IMR-90 (cell line): ENCODE results near the gene HNMT. TPM values are rescaled to one million over a fixed set of nuclear protein-coding genes. Genes with fewer than 3 reads are reported as not detected.

Source experiments
- ATAC-seq: fragments of 200-7000 bp; cut with Tn5 transposase; 2 replicates; pipeline ENCODE4 v1.9.1; 2020; ENCODE audit warnings: low read depth, mild to moderate bottlenecking, moderate library complexity
- BruUV-seq: library from RNA; stranded (reverse); fragments of 400-500 nt; replicated peaks from 2 replicates; lab custom pipeline; 2021; lab: Mats Ljungman, UMichigan
- CTCF ChIA-PET: fragments of 300-600 bp; formaldehyde crosslinking; extraction: SDS; loops from one replicate; lab custom pipeline; 2021; ENCODE audit warnings: antibody characterized with exemption; lab: Yijun Ruan, JAX
- POLR2A ChIA-PET: fragments of 300-600 bp; sonication (Branson Sonifier 250); formaldehyde crosslinking; loops from one replicate; lab custom pipeline; 2022; ENCODE audit warnings: antibody characterized with exemption; ENCODE audit not compliant: unreplicated experiment; lab: Charles Lee
- DNase-seq: peaks from one replicate; pipeline ENCODE4 v3.0.0; 2013
- H2AFZ ChIP-seq: replicated peaks from 2 replicates; pipeline ENCODE3; 2013; ENCODE audit warnings: low read length, mild to moderate bottlenecking; ENCODE audit not compliant: poor library complexity
- H2AK5ac ChIP-seq: 2 replicates; pipeline ENCODE4 v1.6.1; 2013; ENCODE audit warnings: low read depth, low read length, inconsistent platforms
- H2AK9ac ChIP-seq: replicated peaks from 2 replicates; pipeline ENCODE3; 2013; ENCODE audit warnings: mild to moderate bottlenecking, low read depth, low read length, moderate library complexity; ENCODE audit not compliant: poor library complexity
- H2BK120ac ChIP-seq: 2 replicates; pipeline ENCODE4 v1.6.1; 2013; ENCODE audit warnings: low read depth, low read length, inconsistent platforms
- H2BK15ac ChIP-seq: 3 replicates; pipeline ENCODE4 v1.6.1; 2013; ENCODE audit warnings: low read depth, low read length, inconsistent platforms
- H2BK20ac ChIP-seq: 2 replicates; pipeline ENCODE4 v1.6.1; 2013; ENCODE audit warnings: low read depth, mild to moderate bottlenecking, inconsistent platforms, low read length, moderate library complexity
- H2BK5ac ChIP-seq: 2 replicates; pipeline ENCODE4 v1.6.1; 2013; ENCODE audit warnings: mild to moderate bottlenecking, low read depth, low read length, inconsistent platforms; ENCODE audit not compliant: poor library complexity, severe bottlenecking
- H3K14ac ChIP-seq: replicated peaks from 2 replicates; pipeline ENCODE4 v1.6.1; 2013; ENCODE audit warnings: low read depth, low read length, inconsistent platforms
- H3K18ac ChIP-seq: 2 replicates; pipeline ENCODE4 v1.6.1; 2013; ENCODE audit warnings: low read depth, low read length, control low read depth
- H3K23ac ChIP-seq: 2 replicates; pipeline ENCODE4 v1.6.1; 2013; ENCODE audit warnings: low read depth, low read length, inconsistent platforms
- H3K27ac ChIP-seq: 2 replicates; pipeline ENCODE4 v1.5.1; 2013; ENCODE audit warnings: mild to moderate bottlenecking, control low read depth, low read length; ENCODE audit not compliant: insufficient read depth
- H3K27me3 ChIP-seq: 2 replicates; pipeline ENCODE4 v1.6.1; 2013; ENCODE audit warnings: low read length; ENCODE audit not compliant: control insufficient read depth, insufficient read depth
- H3K36me3 ChIP-seq: 2 replicates; pipeline ENCODE4 v1.6.1; 2013; ENCODE audit warnings: low read length, mixed read lengths; ENCODE audit not compliant: control insufficient read depth, insufficient read depth
- H3K4ac ChIP-seq: 2 replicates; pipeline ENCODE4 v1.6.1; 2013; ENCODE audit warnings: low read depth, low read length, inconsistent platforms
- H3K4me1 ChIP-seq: 2 replicates; pipeline ENCODE4 v1.6.1; 2013; ENCODE audit warnings: low read length, mixed read lengths; ENCODE audit not compliant: control insufficient read depth, insufficient read depth
- H3K4me2 ChIP-seq: 2 replicates; pipeline ENCODE4 v1.6.1; 2013; ENCODE audit warnings: low read depth, mild to moderate bottlenecking, control low read depth, low read length, moderate library complexity
- H3K4me3 ChIP-seq: 2 replicates; pipeline ENCODE4 v1.5.1; 2013; ENCODE audit warnings: low read depth, mild to moderate bottlenecking, control low read depth, low read length, moderate library complexity; ENCODE audit not compliant: insufficient read depth
- H3K56ac ChIP-seq: 2 replicates; pipeline ENCODE4 v1.6.1; 2013; ENCODE audit warnings: low read length, inconsistent platforms; ENCODE audit not compliant: insufficient read depth; ENCODE audit errors: extremely low read depth
- H3K79me1 ChIP-seq, 2 experiments: 2 replicates each; pipeline ENCODE4 v1.6.1; 2013; ENCODE audit warnings: low read length in 2 of 2, inconsistent platforms in 1 of 2, low read depth in 1 of 2
- H3K9ac ChIP-seq: 2 replicates; pipeline ENCODE4 v1.6.1; 2013; ENCODE audit warnings: low read depth, low read length, control low read depth
- H3K9me1 ChIP-seq: 2 replicates; pipeline ENCODE4 v1.6.1; 2013; ENCODE audit warnings: low read length, inconsistent platforms; ENCODE audit not compliant: insufficient read depth
- H3K9me3 ChIP-seq: 2 replicates; pipeline ENCODE4 v1.6.1; 2013; ENCODE audit warnings: low read length; ENCODE audit not compliant: control insufficient read depth, insufficient read depth
- H4K20me1 ChIP-seq: 2 replicates; pipeline ENCODE4 v1.6.1; 2013; ENCODE audit warnings: low read length, inconsistent platforms; ENCODE audit not compliant: insufficient read depth
- H4K5ac ChIP-seq: 2 replicates; pipeline ENCODE4 v1.6.1; 2013; ENCODE audit warnings: mild to moderate bottlenecking, low read depth, low read length, control low read depth
- H4K8ac ChIP-seq, 2 experiments: 2 replicates each; pipeline ENCODE4 v1.6.1; 2013; ENCODE audit warnings: low read depth in 2 of 2, low read length in 2 of 2, control low read depth in 1 of 2, inconsistent platforms in 1 of 2
- H4K91ac ChIP-seq: 2 replicates; pipeline ENCODE4 v1.6.1; 2013; ENCODE audit warnings: low read depth, low read length, inconsistent platforms; ENCODE audit not compliant: insufficient read depth
- BHLHE40 ChIP-seq: fragments of 150-350 bp; IDR thresholded peaks from 2 replicates; pipeline ENCODE4 v1.6.1; 2016; ENCODE audit warnings: mild to moderate bottlenecking, low read depth, low read length
- CEBPB ChIP-seq: IDR thresholded peaks from 2 replicates; pipeline ENCODE4 v1.6.1; 2012; ENCODE audit warnings: low read depth, low read length, improper control_type of control experiment
- CHD1 ChIP-seq: IDR thresholded peaks from 2 replicates; pipeline ENCODE4 v1.6.1; 2012; ENCODE audit warnings: low read depth, low read length, improper control_type of control experiment
- CTCF ChIP-seq: conservative IDR thresholded peaks from 2 replicates; pipeline ENCODE4 v1.5.1; 2012; ENCODE audit warnings: mild to moderate bottlenecking, low read depth, low read length, improper control_type of control experiment
- ELK1 ChIP-seq: fragments of 150-350 bp; IDR thresholded peaks from 2 replicates; pipeline ENCODE4 v1.6.1; 2016; ENCODE audit warnings: low read depth, mild to moderate bottlenecking, low read length, moderate library complexity, borderline replicate concordance
- FOS ChIP-seq: fragments of 150-350 bp; IDR thresholded peaks from 2 replicates; pipeline ENCODE4 v1.6.1; 2016; ENCODE audit warnings: low read depth, low read length
- MAFK ChIP-seq: IDR thresholded peaks from 2 replicates; pipeline ENCODE4 v1.6.1; 2012; ENCODE audit warnings: low read depth, low read length, improper control_type of control experiment
- MAZ ChIP-seq: IDR thresholded peaks from 2 replicates; pipeline ENCODE4 v1.6.1; 2012; ENCODE audit warnings: low read depth, mild to moderate bottlenecking, low read length, improper control_type of control experiment, moderate library complexity, borderline replicate concordance
- MXI1 ChIP-seq: IDR thresholded peaks from 2 replicates; pipeline ENCODE4 v1.6.1; 2012; ENCODE audit warnings: low read depth, mild to moderate bottlenecking, low read length, moderate library complexity, borderline replicate concordance
- NFE2L2 ChIP-seq: fragments of 150-350 bp; IDR thresholded peaks from 2 replicates; pipeline ENCODE4 v1.6.1; 2016; ENCODE audit warnings: low read depth, mild to moderate bottlenecking, low read length
- POLR2A ChIP-seq: IDR thresholded peaks from 2 replicates; pipeline ENCODE4 v1.6.1; 2012; ENCODE audit warnings: mild to moderate bottlenecking, low read depth, low read length
- RCOR1 ChIP-seq: IDR thresholded peaks from 2 replicates; pipeline ENCODE4 v1.6.1; 2012; ENCODE audit warnings: mild to moderate bottlenecking, low read length, improper control_type of control experiment; ENCODE audit not compliant: insufficient replicate concordance
- RFX5 ChIP-seq: IDR thresholded peaks from 2 replicates; pipeline ENCODE4 v1.8.0; 2012; ENCODE audit warnings: low read depth, mild to moderate bottlenecking, low read length, moderate library complexity
- SMC3 ChIP-seq: fragments of 150-350 bp; IDR thresholded peaks from 2 replicates; pipeline ENCODE4 v1.6.1; 2016; ENCODE audit warnings: low read depth, mild to moderate bottlenecking, antibody characterized with exemption, low read length, moderate library complexity
- USF2 ChIP-seq: fragments of 150-350 bp; IDR thresholded peaks from 2 replicates; pipeline ENCODE4 v1.6.1; 2017; ENCODE audit warnings: mild to moderate bottlenecking, antibody characterized with exemption, low read length, low read depth
- WGBS, 2 experiments: methylation state at CpG; one replicate each; pipeline versions ENCODE4 v1.1.5 to v1.1.7; 2013; ENCODE audit warnings: missing lambda C conversion rate in 2 of 2; ENCODE audit not compliant: insufficient read length in 1 of 2; ENCODE audit errors: extremely low coverage in 2 of 2; 5-methylcytosine and 5-hydroxymethylcytosine counted together
- dilution Hi-C: fragments of 300-500 bp; cut with HindIII; formaldehyde crosslinking; loops from one replicate; pipeline ENCODE4 v1.14.3; 2018; ENCODE audit warnings: low sequenced_read_pairs; ENCODE audit not compliant: unreplicated experiment
- in situ Hi-C: fragments of 300-500 bp; cut with MboI; formaldehyde crosslinking; loops from 3 replicates; pipeline ENCODE4 v1.14.3; 2019; ENCODE audit warnings: low sequenced_read_pairs, inconsistent platforms, mixed read lengths
- intact Hi-C: fragments of 100-400 bp; cut with micrococcal nuclease; formaldehyde crosslinking; loops from 2 replicates; pipeline ENCODE4 v1.10.0; 2022
- polyA plus RNA-seq, 3 experiments: library from polyadenylated mRNA; depleted of rRNA; stranded (reverse); fragments of >200 nt; gene quantifications; 2 replicates each; pipeline ENCODE4 v1.2.3, GENCODE V29; 2012; ENCODE audit warnings: low replicate concordance in 1 of 3
- total RNA-seq: library from RNA; depleted of rRNA; stranded (reverse); fragments of >200 nt; gene quantifications from 2 replicates; pipeline ENCODE4 v1.2.3, GENCODE V29; 2012

HNMT gene
- total and polyA plus RNA-seq, 2 of the 4 experiments (the other 2 are of a cell fraction): 6.4 to 14.2 TPM

- Histone ChIP-seq H3K9me3 (no peaks in the 10 kb centered on the region), H3K4me1 (no peaks in the 10 kb centered on the region), H2BK15ac (no peak overlapping the region), H3K79me1 (no peaks in the 10 kb centered on the region), H2BK20ac (no peak overlapping the region), H3K36me3 (0 out of 2 replicates have a peak, but pooled peaks cover 1% of the 10 kb centered on the region), H2BK5ac (no peak overlapping the region), H3K23ac (no peak overlapping the region), H3K56ac (no peak overlapping the region), H3K9me1 (no peaks in the 10 kb centered on the region), H3K4ac (no peak overlapping the region), H3K4me3 (no peak overlapping the region), H2AFZ (no peak overlapping the region), H4K5ac (no peak overlapping the region), H3K18ac (no peak overlapping the region), H2AK9ac (no peak overlapping the region), H4K91ac (no peak overlapping the region), H2AK5ac (no peak overlapping the region), H3K9ac (no peak overlapping the region), H3K27ac (no peak overlapping the region), H3K27me3 (no peaks in the 10 kb centered on the region), H3K4me2 (no peak overlapping the region), H2BK120ac (no peak overlapping the region), H3K14ac (no peak overlapping the region), H4K20me1 (no peaks in the 10 kb centered on the region), H4K8ac (no peak overlapping the region)
- TF ChIP-seq USF2 (no peak), NFE2L2 (no peak), MAFK (no peak), RCOR1 (no peak), POLR2A (no peak), CTCF (no peak), MXI1 (no peak), ELK1 (no peak), FOS (no peak), SMC3 (no peak), CHD1 (no peak), CEBPB (no peak), RFX5 (no peak), MAZ (no peak), BHLHE40 (no peak)
- CTCF ChIA-PET: no interaction called here
- WGBS, 2 experiments: no CpG with 5 or more reads among the region's 1 CpG
- intact Hi-C loops (no loop called here), dilution Hi-C loops (no loop called here), in situ Hi-C loops (no loop called here)
- no peak for ATAC-seq
- no TSS peak for BruUV-seq
- POLR2A ChIA-PET: no interaction called here
- DNase-seq: no peak
Observed at GRCh38 chr2:137986268-137986667, 22.0 kb downstream of the HNMT start.
